Activated CD4-positive, alpha-beta memory T cell treated with anti-CD3 and anti-CD28 coated beads for 36 hours (primary cell): ENCODE measurements around the gene PLA2G4B. TPM values are rescaled to one million over a fixed set of nuclear protein-coding genes. Genes with fewer than 3 reads are reported as not detected.

ENCODE experiments used
- CTCF ChIA-PET: fragments of 350-600 bp; sonication (Branson Sonifier 250); formaldehyde crosslinking; loops from one replicate; lab custom pipeline; 2021; ENCODE audit warnings: antibody characterized with exemption, inconsistent platforms; lab: Charles Lee
- POLR2A ChIA-PET: fragments of 350-600 bp; sonication (Branson Sonifier 250); formaldehyde crosslinking; loops from one replicate; lab custom pipeline; 2021; ENCODE audit warnings: antibody characterized with exemption; lab: Charles Lee
- DNase-seq: peaks from one replicate; pipeline ENCODE4 v3.0.0-alpha.2; 2020
- H3K27ac Mint-ChIP-seq: one replicate; pipeline ENCODE4 v1.8.0; 2021; ENCODE audit warnings: mixed read lengths
- H3K27me3 Mint-ChIP-seq: one replicate; pipeline ENCODE4 v1.8.0; 2021; ENCODE audit warnings: mixed read lengths
- H3K36me3 Mint-ChIP-seq: one replicate; pipeline ENCODE4 v1.8.0; 2021; ENCODE audit warnings: mixed read lengths
- H3K4me1 Mint-ChIP-seq: one replicate; pipeline ENCODE4 v1.8.0; 2021; ENCODE audit warnings: low read depth, mixed read lengths
- H3K4me3 Mint-ChIP-seq: one replicate; pipeline ENCODE4 v1.8.0; 2021; ENCODE audit warnings: mild to moderate bottlenecking, mixed read lengths
- H3K9me3 Mint-ChIP-seq: one replicate; pipeline ENCODE4 v1.8.0; 2021; ENCODE audit warnings: mixed read lengths
- intact Hi-C: fragments of 100-400 bp; cut with micrococcal nuclease; formaldehyde crosslinking; loops from one replicate; pipeline ENCODE4 v1.15.1; 2023
- total RNA-seq, 2 experiments: library from RNA; stranded (reverse); gene quantifications; one replicate each; pipeline ENCODE4 v1.2.3, GENCODE V29; 2021

The PLA2G4B gene
- total RNA-seq, 2 experiments from 2014 or later = 6.0 to 9.9 TPM

- H3K27ac Mint-ChIP-seq = no peak overlapping the region
- H3K4me3 Mint-ChIP-seq = no peak overlapping the region
- no peak for DNase-seq
- H3K27me3 Mint-ChIP-seq = no peaks in the 10 kb centered on the region
- ChIA-PET CTCF (interaction anchor here (0.7 kb wide), 1 partner anchor 26 kb away, joined by 3 read pairs; no protein-coding TSS in a partner anchor), POLR2A (no interaction called here)
- no peaks in the 10 kb centered on the region for H3K9me3 Mint-ChIP-seq
- peaks cover 3% of the 10 kb centered on the region for H3K36me3 Mint-ChIP-seq
- peaks cover 11% of the 10 kb centered on the region for H3K4me1 Mint-ChIP-seq
- intact Hi-C loops = no loop called here
Observed at GRCh38 chr15:41798607-41799487, 39.8 kb upstream of the PLA2G4B start.

- CTCF ChIA-PET = interaction anchor here (0.7 kb wide), 2 partner anchors 27 to 383 kb away, joined by 3 to 4 read pairs; no protein-coding TSS in a partner anchor
- POLR2A ChIA-PET = no interaction called here
- Mint-ChIP-seq H3K27me3 (no peaks in the 10 kb centered on the region), H3K4me3 (no peak overlapping the region), H3K9me3 (no peaks in the 10 kb centered on the region), H3K27ac (no peak overlapping the region), H3K4me1 (peaks cover 11% of the 10 kb centered on the region), H3K36me3 (peaks cover 3% of the 10 kb centered on the region)
- DNase-seq = no peak
- intact Hi-C loops = no loop called here
Observed at GRCh38 chr15:41799488-41799805, 39.2 kb upstream of the PLA2G4B start.

- H3K4me1 Mint-ChIP-seq = peaks cover 4% of the 10 kb centered on the region
- no peak overlapping the region for H3K27ac Mint-ChIP-seq
- H3K4me3 Mint-ChIP-seq = no peak overlapping the region
- POLR2A ChIA-PET = interaction anchor here (1.1 to 1.2 kb wide), 2 partner anchors 25 to 27 kb away, joined by 4 read pairs; partner anchors contain the start of gene MAPKBP1
- CTCF ChIA-PET = interaction anchor here (1.1 to 2.9 kb wide), 5 partner anchors 8 to 106 kb away, joined by 3 to 13 read pairs (median 8); partner anchors contain the start of gene MAPKBP1
- H3K36me3 Mint-ChIP-seq = peaks cover 3% of the 10 kb centered on the region
- intact Hi-C loops = no loop called here
- no peak for DNase-seq
- H3K27me3 Mint-ChIP-seq = no peaks in the 10 kb centered on the region
- no peaks in the 10 kb centered on the region for H3K9me3 Mint-ChIP-seq
Observed at GRCh38 chr15:41801185-41801584, 37.5 kb upstream of the PLA2G4B start.

GRCh38 chr15:41801850-41802455, 36.7 kb upstream of the PLA2G4B start:
- Mint-ChIP-seq H3K4me1 (no peaks in the 10 kb centered on the region), H3K9me3 (no peaks in the 10 kb centered on the region), H3K27me3 (no peaks in the 10 kb centered on the region), H3K36me3 (peaks cover 3% of the 10 kb centered on the region), H3K27ac (no peak overlapping the region), H3K4me3 (no peak overlapping the region)
- POLR2A ChIA-PET = interaction anchor here (1.1 kb wide), 1 partner anchor 26 kb away, joined by 4 read pairs; no protein-coding TSS in a partner anchor
- no peak for DNase-seq
- CTCF ChIA-PET = interaction anchor here (1.6 to 2.9 kb wide), 4 partner anchors 9 to 103 kb away, joined by 4 to 13 read pairs (median 10); partner anchors contain the start of gene MAPKBP1
- intact Hi-C loops = no loop called here

- H3K9me3 Mint-ChIP-seq = no peaks in the 10 kb centered on the region
- H3K36me3 Mint-ChIP-seq = peaks cover 3% of the 10 kb centered on the region
- ChIA-PET CTCF (interaction anchor here (1.2 to 2.9 kb wide), 3 partner anchors 8 to 100 kb away, joined by 4 to 12 read pairs (median 9); no protein-coding TSS in a partner anchor), POLR2A (no interaction called here)
- no peaks in the 10 kb centered on the region for H3K27me3 Mint-ChIP-seq
- no peak for DNase-seq
- H3K4me3 Mint-ChIP-seq = no peak overlapping the region
- no peak overlapping the region for H3K27ac Mint-ChIP-seq
- intact Hi-C loops = no loop called here
- no peaks in the 10 kb centered on the region for H3K4me1 Mint-ChIP-seq
Observed at GRCh38 chr15:41804361-41804760, 34.3 kb upstream of the PLA2G4B start.

GRCh38 chr15:41804916-41805666, 33.6 kb upstream of the PLA2G4B start:
- no peaks in the 10 kb centered on the region for H3K27me3 Mint-ChIP-seq
- POLR2A ChIA-PET = no interaction called here
- H3K27ac Mint-ChIP-seq = no peak overlapping the region
- H3K4me1 Mint-ChIP-seq = no peaks in the 10 kb centered on the region
- peaks cover 3% of the 10 kb centered on the region for H3K36me3 Mint-ChIP-seq
- intact Hi-C loops = no loop called here
- CTCF ChIA-PET = interaction anchor here (0.9 to 3.0 kb wide), 2 partner anchors 31 to 100 kb away, joined by 3 to 17 read pairs; partner anchors contain the start of gene MAPKBP1
- DNase-seq = no peak
- no peak overlapping the region for H3K4me3 Mint-ChIP-seq
- no peaks in the 10 kb centered on the region for H3K9me3 Mint-ChIP-seq

GRCh38 chr15:41805711-41806110, 32.9 kb upstream of the PLA2G4B start:
- ChIA-PET POLR2A (no interaction called here), CTCF (interaction anchor here (0.9 to 3.0 kb wide), 3 partner anchors 32 to 202 kb away, joined by 3 to 17 read pairs (median 3); partner anchors contain the start of gene MAPKBP1)
- Mint-ChIP-seq H3K4me3 (no peak overlapping the region), H3K36me3 (peaks cover 3% of the 10 kb centered on the region), H3K27me3 (no peaks in the 10 kb centered on the region), H3K4me1 (no peaks in the 10 kb centered on the region), H3K9me3 (no peaks in the 10 kb centered on the region), H3K27ac (no peak overlapping the region)
- DNase-seq = no peak
- intact Hi-C loops = no loop called here

- Mint-ChIP-seq H3K36me3 (no peaks in the 10 kb centered on the region), H3K27me3 (no peaks in the 10 kb centered on the region), H3K4me3 (no peak overlapping the region), H3K27ac (no peak overlapping the region), H3K9me3 (no peaks in the 10 kb centered on the region), H3K4me1 (peaks cover 6% of the 10 kb centered on the region)
- ChIA-PET CTCF (interaction anchor here (1.0 to 3.0 kb wide), 3 partner anchors 33 to 249 kb away, joined by 3 to 17 read pairs (median 3); partner anchors contain the start of gene MAPKBP1), POLR2A (interaction anchor here (1.3 kb wide), 1 partner anchor 33 kb away, joined by 3 read pairs; the partner anchor contains the start of gene MAPKBP1)
- DNase-seq = no peak
- intact Hi-C loops = no loop called here
Observed at GRCh38 chr15:41806291-41807181, 32.1 kb upstream of the PLA2G4B start.

GRCh38 chr15:41809121-41809520, 29.5 kb upstream of the PLA2G4B start:
- ChIA-PET CTCF (interaction anchor here (0.6 to 6.8 kb wide), 7 partner anchors 8 to 1131 kb away, joined by 3 to 283 read pairs (median 3); partner anchors contain the start of genes MAPKBP1 and TYRO3), POLR2A (interaction anchor here (0.6 kb wide), 1 partner anchor 1653 kb away, joined by 3 read pairs; no protein-coding TSS in a partner anchor)
- Mint-ChIP-seq H3K4me1 (peaks cover 10% of the 10 kb centered on the region), H3K36me3 (no peaks in the 10 kb centered on the region), H3K27ac (no peak overlapping the region), H3K27me3 (no peaks in the 10 kb centered on the region), H3K4me3 (no peak overlapping the region), H3K9me3 (no peaks in the 10 kb centered on the region)
- no peak for DNase-seq
- intact Hi-C loops = no loop called here

GRCh38 chr15:41809526-41810220, 29.0 kb upstream of the PLA2G4B start:
- POLR2A ChIA-PET = interaction anchor here (0.6 kb wide), 1 partner anchor 1653 kb away, joined by 3 read pairs; no protein-coding TSS in a partner anchor
- Mint-ChIP-seq H3K9me3 (no peaks in the 10 kb centered on the region), H3K4me3 (no peak overlapping the region), H3K36me3 (no peaks in the 10 kb centered on the region), H3K27me3 (no peaks in the 10 kb centered on the region), H3K27ac (no peak overlapping the region), H3K4me1 (peaks cover 10% of the 10 kb centered on the region)
- CTCF ChIA-PET = interaction anchor here (0.6 to 6.8 kb wide), 11 partner anchors 9 to 1132 kb away, joined by 3 to 283 read pairs (median 4); partner anchors contain the start of genes MAPKBP1 and TYRO3
- intact Hi-C loops = loop anchor here (2.0 to 5.0 kb wide), 2 partner anchors 207 to 343 kb away; no protein-coding TSS in a partner anchor
- DNase-seq = no peak
